Measurements from ENCODE around the gene SYNPO2. TPM values are rescaled to one million over a fixed set of nuclear protein-coding genes. Genes with fewer than 3 reads are reported as not detected.

Gene SYNPO2
- total RNA-seq, 1 donor from 2014 or later, result 2.9 TPM

DNA sequence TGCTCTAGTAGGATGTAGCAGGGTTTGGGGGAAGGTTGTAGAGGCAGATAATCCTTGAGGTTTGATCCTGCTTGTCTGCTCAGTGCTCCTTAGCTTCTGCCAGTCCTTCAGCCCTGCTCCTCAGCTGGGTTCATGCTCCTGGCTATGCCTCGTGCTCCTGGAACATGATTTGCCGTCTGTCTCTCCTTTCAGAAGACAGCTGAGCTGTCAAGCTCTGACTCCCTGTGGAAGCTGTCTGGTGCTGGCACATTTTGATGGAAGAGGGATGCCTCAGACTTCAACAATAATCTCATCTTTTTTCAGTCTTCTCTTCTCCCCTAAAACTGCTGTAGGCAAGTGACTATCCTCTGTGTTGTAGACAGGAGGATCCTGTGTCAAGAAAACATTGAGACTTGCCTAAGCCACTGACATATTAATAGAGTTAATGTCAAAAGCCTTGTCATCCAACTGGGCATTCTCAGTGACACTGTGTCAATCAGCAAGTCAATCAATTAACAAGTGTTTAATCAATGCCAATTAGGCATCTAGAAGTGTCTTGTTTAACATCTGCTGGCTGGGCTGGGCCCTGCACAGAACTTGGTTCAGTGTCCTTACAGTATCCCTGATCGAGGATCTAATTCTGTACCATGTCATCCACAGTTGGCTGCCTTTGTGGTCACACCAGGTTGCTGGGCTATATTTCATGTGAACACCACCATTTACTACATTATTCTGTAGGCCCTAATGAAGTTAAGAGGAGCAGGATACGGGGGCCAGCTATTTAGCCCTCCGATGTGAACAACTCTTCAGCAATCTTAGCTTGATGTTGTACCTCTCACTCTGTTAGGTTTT lies 96.7 kb downstream of the SYNPO2 start:
- H3K9me3 Mint-ChIP-seq (ENCODE audit: unreplicated experiment), result no peaks in the 10 kb centered on the region
- no peaks in the 10 kb centered on the region for H3K36me3 Mint-ChIP-seq (ENCODE audit: unreplicated experiment)
- no peak overlapping the region for H3K4me3 Mint-ChIP-seq (ENCODE audit: unreplicated experiment)
- TF ChIP-seq, protein P1, sequence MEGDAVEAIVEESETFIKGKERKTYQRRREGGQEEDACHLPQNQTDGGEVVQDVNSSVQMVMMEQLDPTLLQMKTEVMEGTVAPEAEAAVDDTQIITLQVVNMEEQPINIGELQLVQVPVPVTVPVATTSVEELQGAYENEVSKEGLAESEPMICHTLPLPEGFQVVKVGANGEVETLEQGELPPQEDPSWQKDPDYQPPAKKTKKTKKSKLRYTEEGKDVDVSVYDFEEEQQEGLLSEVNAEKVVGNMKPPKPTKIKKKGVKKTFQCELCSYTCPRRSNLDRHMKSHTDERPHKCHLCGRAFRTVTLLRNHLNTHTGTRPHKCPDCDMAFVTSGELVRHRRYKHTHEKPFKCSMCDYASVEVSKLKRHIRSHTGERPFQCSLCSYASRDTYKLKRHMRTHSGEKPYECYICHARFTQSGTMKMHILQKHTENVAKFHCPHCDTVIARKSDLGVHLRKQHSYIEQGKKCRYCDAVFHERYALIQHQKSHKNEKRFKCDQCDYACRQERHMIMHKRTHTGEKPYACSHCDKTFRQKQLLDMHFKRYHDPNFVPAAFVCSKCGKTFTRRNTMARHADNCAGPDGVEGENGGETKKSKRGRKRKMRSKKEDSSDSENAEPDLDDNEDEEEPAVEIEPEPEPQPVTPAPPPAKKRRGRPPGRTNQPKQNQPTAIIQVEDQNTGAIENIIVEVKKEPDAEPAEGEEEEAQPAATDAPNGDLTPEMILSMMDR (IDR thresholded peaks at IDR 0.05; ENCODE audit: partially characterized antibody, unreplicated experiment), result no peak
- DNase-seq, result no peak
- H3K27ac Mint-ChIP-seq (ENCODE audit: unreplicated experiment), result no peak overlapping the region
- peaks cover 2% of the 10 kb centered on the region for H3K27me3 Mint-ChIP-seq (ENCODE audit: unreplicated experiment)
- no peaks in the 10 kb centered on the region for H3K4me1 Mint-ChIP-seq (ENCODE audit: low read depth, unreplicated experiment)

DNA sequence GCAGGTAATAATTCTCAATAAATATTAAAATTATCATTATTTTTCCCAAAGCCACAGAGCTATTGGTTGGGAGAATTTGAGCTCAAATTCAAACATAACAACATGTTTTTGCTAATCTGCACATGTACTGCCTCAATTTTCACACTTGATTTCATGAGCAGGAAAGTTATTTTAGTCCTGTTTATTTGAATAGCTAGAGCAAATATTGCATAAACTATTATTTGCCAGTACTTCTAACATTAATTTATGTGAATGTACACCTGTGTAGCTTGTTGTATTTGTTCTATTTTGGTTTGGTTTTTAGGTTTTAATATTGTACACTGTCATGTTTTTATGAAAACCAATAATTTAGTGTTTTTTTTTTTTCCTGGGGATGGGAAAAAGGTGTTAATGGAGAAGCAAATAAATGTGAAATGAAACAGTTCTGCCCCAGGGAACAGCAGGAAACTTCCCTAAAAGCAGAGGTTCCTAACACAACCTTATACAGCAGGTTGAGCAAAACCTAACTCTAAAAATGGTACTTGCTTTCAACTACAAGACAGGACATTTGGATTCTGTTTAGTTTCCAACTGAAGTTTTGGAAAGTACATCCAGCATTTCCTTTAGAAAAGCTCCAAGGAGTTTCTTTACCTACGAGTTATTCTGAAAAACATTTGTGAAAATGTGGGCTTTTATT lies 99.4 kb downstream of the SYNPO2 start:
- no peak overlapping the region for H3K27ac Mint-ChIP-seq (ENCODE audit: unreplicated experiment)
- peaks cover 2% of the 10 kb centered on the region for H3K9me3 Mint-ChIP-seq (ENCODE audit: unreplicated experiment)
- H3K27me3 Mint-ChIP-seq (ENCODE audit: unreplicated experiment), result peaks cover 2% of the 10 kb centered on the region
- H3K4me3 Mint-ChIP-seq (ENCODE audit: unreplicated experiment), result no peak overlapping the region
- no peak for DNase-seq
- H3K4me1 Mint-ChIP-seq (ENCODE audit: low read depth, unreplicated experiment), result no peaks in the 10 kb centered on the region
- TF ChIP-seq, protein P1 (IDR thresholded peaks at IDR 0.05; ENCODE audit: partially characterized antibody, unreplicated experiment), result no peak
- no peaks in the 10 kb centered on the region for H3K36me3 Mint-ChIP-seq (ENCODE audit: unreplicated experiment)

DNA sequence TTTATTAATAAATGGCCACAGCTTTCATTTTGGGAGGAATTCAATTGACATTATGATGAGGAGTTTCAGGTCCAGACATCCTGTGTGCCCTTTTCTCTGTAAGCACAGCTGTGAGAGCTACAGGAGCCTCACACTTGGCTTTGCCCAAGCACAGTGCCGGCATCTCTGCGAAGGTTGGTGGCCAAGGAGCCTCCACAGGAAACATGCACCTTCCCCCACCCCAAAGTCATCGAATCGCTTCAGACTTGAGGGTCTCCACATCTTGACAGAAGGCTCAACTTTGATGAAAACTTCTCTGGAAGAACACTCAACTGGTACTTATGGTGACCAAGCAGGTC lies 100.0 kb downstream of the SYNPO2 start:
- DNase-seq, result no peak
- Mint-ChIP-seq H3K4me3 (ENCODE audit: unreplicated experiment) (no peak overlapping the region), H3K27ac (ENCODE audit: unreplicated experiment) (no peak overlapping the region), H3K27me3 (ENCODE audit: unreplicated experiment) (peaks cover 2% of the 10 kb centered on the region), H3K4me1 (ENCODE audit: low read depth, unreplicated experiment) (no peaks in the 10 kb centered on the region), H3K9me3 (ENCODE audit: unreplicated experiment) (peaks cover 2% of the 10 kb centered on the region), H3K36me3 (ENCODE audit: unreplicated experiment) (no peaks in the 10 kb centered on the region)
- TF ChIP-seq, protein P1 (IDR thresholded peaks at IDR 0.05; ENCODE audit: partially characterized antibody, unreplicated experiment), result no peak

DNA sequence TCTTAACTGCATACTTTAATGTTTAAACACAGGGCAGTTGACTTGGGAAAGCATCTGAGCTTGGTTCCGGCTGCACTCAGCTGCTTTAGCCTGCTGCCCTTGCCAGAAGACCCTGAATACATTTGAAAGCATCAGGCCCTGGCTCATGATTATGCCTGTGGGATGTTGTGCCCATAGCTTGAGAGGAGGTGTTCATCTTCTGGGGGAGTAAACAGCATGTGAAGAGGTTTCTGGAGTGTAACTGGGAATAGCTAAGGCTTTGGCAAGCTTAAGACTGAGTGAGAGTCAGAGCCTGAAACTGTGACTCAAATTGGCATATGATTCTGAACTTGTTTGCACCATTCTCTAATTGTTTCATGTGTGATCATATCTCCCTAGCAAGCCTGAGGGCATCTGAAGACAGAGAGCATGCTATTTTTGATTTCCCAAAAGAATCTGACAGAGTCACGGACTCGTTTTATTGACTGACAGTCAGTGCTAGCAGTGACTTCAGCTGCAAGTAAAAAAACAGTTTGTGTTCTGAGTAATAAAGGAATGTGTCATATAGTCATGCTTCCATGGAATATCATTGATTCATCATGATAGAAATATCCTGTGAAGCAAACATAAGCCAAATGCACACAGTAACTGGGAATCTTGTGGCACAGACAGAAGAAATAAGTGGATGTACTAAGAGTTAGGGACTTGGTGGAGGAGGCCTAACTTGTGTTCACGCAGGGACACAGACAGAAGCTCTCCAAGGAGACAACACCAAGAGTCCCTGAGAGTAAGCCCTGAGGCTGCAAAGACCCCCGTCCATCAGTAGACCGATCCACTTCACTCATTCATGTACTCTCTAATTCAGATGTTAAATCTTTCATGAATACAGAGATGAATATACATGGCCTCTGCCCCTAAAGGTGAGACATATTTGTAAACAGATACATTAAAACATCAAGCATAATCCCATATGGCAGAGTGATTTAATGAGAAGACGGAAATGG lies 100.7 kb downstream of the SYNPO2 start:
- H3K4me3 Mint-ChIP-seq (ENCODE audit: unreplicated experiment), result no peak overlapping the region
- H3K9me3 Mint-ChIP-seq (ENCODE audit: unreplicated experiment), result peaks cover 2% of the 10 kb centered on the region
- peaks cover 5% of the 10 kb centered on the region for H3K4me1 Mint-ChIP-seq (ENCODE audit: low read depth, unreplicated experiment)
- no peak for DNase-seq
- TF ChIP-seq, protein P1 (IDR thresholded peaks at IDR 0.05; ENCODE audit: partially characterized antibody, unreplicated experiment), result no peak
- no peaks in the 10 kb centered on the region for H3K36me3 Mint-ChIP-seq (ENCODE audit: unreplicated experiment)
- no peak overlapping the region for H3K27ac Mint-ChIP-seq (ENCODE audit: unreplicated experiment)
- peaks cover 2% of the 10 kb centered on the region for H3K27me3 Mint-ChIP-seq (ENCODE audit: unreplicated experiment)

Measured in glutamatergic neuron (in vitro differentiated cells).